ENCODE results near the gene SPATA3.

The SPATA3 gene

GRCh38 chr2:231012463-231012862, 16.5 kb downstream of the SPATA3 start:
- no peaks in the 10 kb centered on the region for H3K79me2 ChIP-seq (ENCODE audit: low read length)
- TF ChIP-seq CTCF (IDR thresholded peaks at IDR 0.05; ENCODE audit: low read depth, low read length), result no peak
- TF ChIP-seq EZH2phosphoT487 (IDR thresholded peaks at IDR 0.05; ENCODE audit: low read depth), result no peak
- H2AFZ ChIP-seq (ENCODE audit: low read depth, low read length), result no peak overlapping the region
- H3K27me3 ChIP-seq (ENCODE audit: low read depth, low read length), result no peaks in the 10 kb centered on the region
- H3K4me1 ChIP-seq (ENCODE audit: low read length), result no peaks in the 10 kb centered on the region
- H3K9me3 ChIP-seq (ENCODE audit: insufficient read depth, low read length), result no peaks in the 10 kb centered on the region
- no peak overlapping the region for H3K27ac ChIP-seq (ENCODE audit: low read length)
- H3K4me2 ChIP-seq (ENCODE audit: low read length), result no peak overlapping the region
- no peak overlapping the region for H3K9ac ChIP-seq (ENCODE audit: low read length)
- no peaks in the 10 kb centered on the region for H3K36me3 ChIP-seq (replicated peaks; ENCODE audit: low read depth, low read length)
- no peaks in the 10 kb centered on the region for H4K20me1 ChIP-seq (ENCODE audit: insufficient read depth, low read length)
- H3K4me3 ChIP-seq (ENCODE audit: low read length), result no peak overlapping the region

GRCh38 chr2:231013820-231014219, 17.9 kb downstream of the SPATA3 start:
- H3K9me3 ChIP-seq (ENCODE audit: insufficient read depth, low read length), result no peaks in the 10 kb centered on the region
- H3K36me3 ChIP-seq (replicated peaks; ENCODE audit: low read depth, low read length), result no peaks in the 10 kb centered on the region
- H3K79me2 ChIP-seq (ENCODE audit: low read length), result no peaks in the 10 kb centered on the region
- no peak overlapping the region for H3K27ac ChIP-seq (ENCODE audit: low read length)
- no peaks in the 10 kb centered on the region for H4K20me1 ChIP-seq (ENCODE audit: insufficient read depth, low read length)
- H2AFZ ChIP-seq (ENCODE audit: low read depth, low read length), result no peak overlapping the region
- H3K4me3 ChIP-seq (ENCODE audit: low read length), result no peak overlapping the region
- no peaks in the 10 kb centered on the region for H3K27me3 ChIP-seq (ENCODE audit: low read depth, low read length)
- H3K4me1 ChIP-seq (ENCODE audit: low read length), result no peaks in the 10 kb centered on the region
- TF ChIP-seq CTCF (IDR thresholded peaks at IDR 0.05; ENCODE audit: low read depth, low read length), result no peak
- no peak for TF ChIP-seq EZH2phosphoT487 (IDR thresholded peaks at IDR 0.05; ENCODE audit: low read depth)
- no peak overlapping the region for H3K4me2 ChIP-seq (ENCODE audit: low read length)
- H3K9ac ChIP-seq (ENCODE audit: low read length), result no peak overlapping the region

- Histone ChIP-seq H3K79me2 (ENCODE audit: low read length) (no peaks in the 10 kb centered on the region), H3K27ac (ENCODE audit: low read length) (no peak overlapping the region), H3K4me3 (ENCODE audit: low read length) (no peak overlapping the region), H3K9ac (ENCODE audit: low read length) (no peak overlapping the region), H4K20me1 (ENCODE audit: insufficient read depth, low read length) (no peaks in the 10 kb centered on the region), H3K9me3 (ENCODE audit: insufficient read depth, low read length) (no peaks in the 10 kb centered on the region), H3K27me3 (ENCODE audit: low read depth, low read length) (no peaks in the 10 kb centered on the region), H3K4me1 (ENCODE audit: low read length) (no peaks in the 10 kb centered on the region), H3K36me3 (replicated peaks; ENCODE audit: low read depth, low read length) (no peaks in the 10 kb centered on the region), H2AFZ (ENCODE audit: low read depth, low read length) (no peak overlapping the region), H3K4me2 (ENCODE audit: low read length) (no peak overlapping the region)
- TF ChIP-seq CTCF (IDR thresholded peaks at IDR 0.05; ENCODE audit: low read depth, low read length), result no peak
Observed at GRCh38 chr2:231015478-231015877, 19.6 kb downstream of the SPATA3 start.

- Histone ChIP-seq H3K9me3 (ENCODE audit: insufficient read depth, low read length) (no peaks in the 10 kb centered on the region), H3K4me2 (ENCODE audit: low read length) (no peak overlapping the region), H3K4me3 (ENCODE audit: low read length) (no peak overlapping the region), H3K79me2 (ENCODE audit: low read length) (no peaks in the 10 kb centered on the region), H4K20me1 (ENCODE audit: insufficient read depth, low read length) (no peaks in the 10 kb centered on the region), H3K9ac (ENCODE audit: low read length) (no peak overlapping the region), H3K27ac (ENCODE audit: low read length) (no peak overlapping the region), H3K36me3 (replicated peaks; ENCODE audit: low read depth, low read length) (no peaks in the 10 kb centered on the region), H3K4me1 (ENCODE audit: low read length) (no peaks in the 10 kb centered on the region), H2AFZ (ENCODE audit: low read depth, low read length) (no peak overlapping the region), H3K27me3 (ENCODE audit: low read depth, low read length) (no peaks in the 10 kb centered on the region)
- TF ChIP-seq EZH2phosphoT487 (IDR thresholded peaks at IDR 0.05; ENCODE audit: low read depth) (no peak), CTCF (IDR thresholded peaks at IDR 0.05; ENCODE audit: low read depth, low read length) (no peak)
Observed at GRCh38 chr2:231015926-231016325, 20.0 kb downstream of the SPATA3 start.
